Tibial artery (tissue), 4 donors: ENCODE measurements around the gene NTN4.
"Not testable (repeated sequence)": the region's sequence is repeated elsewhere in the genome, so short reads cannot be mapped to it uniquely, and the experiment has no call there.

Source experiments
- DNase-seq, 2 donors: peaks; one replicate each; pipeline ENCODE4 v3.0.0-alpha.2; 2019
- H3K27ac ChIP-seq, 2 donors: fragments of 200-600 bp; sonication (generic) in 1 of 2; 1 replicate in 1 of 2; 2 replicates in 1 of 2; pipeline ENCODE4 v1.5.1; 2018 to 2019; ENCODE audit warnings: mild to moderate bottlenecking in 1 of 2
- H3K27me3 ChIP-seq, 2 donors: fragments of 200-600 bp; sonication (generic) in 1 of 2; one replicate each; pipeline versions ENCODE4 v1.5.1 to v1.6.0; 2016 to 2019
- H3K36me3 ChIP-seq, 3 donors: fragments of 200-600 bp; sonication (generic) in 2 of 3; one replicate each; pipeline ENCODE4 v1.5.1; 2016 to 2019; ENCODE audit warnings: mild to moderate bottlenecking in 2 of 3
- H3K4me1 ChIP-seq, 4 donors: fragments of 200-600 bp; sonication (generic) in 2 of 4; 1 replicate in 3 of 4; 2 replicates in 1 of 4; pipeline ENCODE4 v1.5.1; 2016 to 2019
- H3K4me3 ChIP-seq, 2 donors: fragments of 200-600 bp; sonication (generic) in 1 of 2; 1 replicate in 1 of 2; 2 replicates in 1 of 2; pipeline ENCODE4 v1.5.1; 2018 to 2019; ENCODE audit warnings: mild to moderate bottlenecking in 2 of 2
- H3K9me3 ChIP-seq, 3 donors: fragments of 200-600 bp; sonication (generic) in 1 of 3; one replicate each; pipeline ENCODE4 v1.5.1; 2016 to 2019
- CTCF ChIP-seq, 2 experiments: fragments of 200-600 bp in 1 of 2; fragments of 450-650 bp in 1 of 2; IDR thresholded peaks; one replicate each; pipeline ENCODE4 v1.5.1; 2017 to 2019; ENCODE audit warnings: antibody characterized with exemption in 2 of 2, mild to moderate bottlenecking in 1 of 2, moderate library complexity in 1 of 2
- intact Hi-C: fragments of 100-400 bp; cut with DNase I; formaldehyde crosslinking; loops from one replicate; pipeline ENCODE4 v1.15.0; 2023; ENCODE audit warnings: low total_unique reads

The NTN4 gene

GRCh38 chr12:95678684-95679083, 111.9 kb downstream of the NTN4 start:
- H3K27ac ChIP-seq: no peak overlapping the region
- TF ChIP-seq CTCF (IDR thresholded peaks at IDR 0.05): no peak
- no peak for DNase-seq
- intact Hi-C loops: no loop called here
- no peaks in the 10 kb centered on the region for H3K27me3 ChIP-seq
- no peaks in the 10 kb centered on the region for H3K9me3 ChIP-seq
- peaks cover 0 to 9% (median 4%) of the 10 kb centered on the region in 4 donors for H3K4me1 ChIP-seq
- H3K36me3 ChIP-seq: peaks cover 16 to 31% (median 22%) of the 10 kb centered on the region in 3 donors
- H3K4me3 ChIP-seq: no peak overlapping the region

GRCh38 chr12:95677782-95678181, 112.8 kb downstream of the NTN4 start:
- DNase-seq, H3K4me3 ChIP-seq, intact Hi-C loops, H3K9me3 ChIP-seq, H3K4me1 ChIP-seq, H3K27me3 ChIP-seq, H3K27ac ChIP-seq: not testable (repeated sequence)
- peaks cover 20 to 31% (median 22%) of the 10 kb centered on the region in 3 donors for H3K36me3 ChIP-seq

- DNase-seq: no peak
- Histone ChIP-seq H3K9me3 (no peaks in the 10 kb centered on the region), H3K4me3 (no peak overlapping the region), H3K4me1 (peaks cover 0 to 9% (median 4%) of the 10 kb centered on the region in 4 donors), H3K36me3 (peaks cover 12 to 24% (median 18%) of the 10 kb centered on the region in 3 donors), H3K27ac (no peak overlapping the region), H3K27me3 (no peaks in the 10 kb centered on the region)
- no peak for TF ChIP-seq CTCF (IDR thresholded peaks at IDR 0.05)
- intact Hi-C loops: no loop called here
These were observed 115.9 kb downstream of the NTN4 start for GRCh38 chr12:95674631-95675030.

- Histone ChIP-seq H3K27me3 (no peaks in the 10 kb centered on the region), H3K4me3 (no peak overlapping the region), H3K36me3 (peaks cover 14 to 29% (median 18%) of the 10 kb centered on the region in 3 donors), H3K27ac (no peak overlapping the region), H3K9me3 (no peaks in the 10 kb centered on the region), H3K4me1 (peaks cover 0 to 9% (median 4%) of the 10 kb centered on the region in 4 donors)
- DNase-seq: no peak
- intact Hi-C loops: no loop called here
- TF ChIP-seq CTCF (IDR thresholded peaks at IDR 0.05): no peak
These were observed 116.4 kb downstream of the NTN4 start for GRCh38 chr12:95674163-95674562.

- Histone ChIP-seq H3K4me1 (peaks cover 0 to 9% (median 4%) of the 10 kb centered on the region in 4 donors), H3K9me3 (no peaks in the 10 kb centered on the region), H3K27me3 (no peaks in the 10 kb centered on the region), H3K27ac (no peak overlapping the region), H3K36me3 (peaks cover 10 to 30% (median 18%) of the 10 kb centered on the region in 3 donors), H3K4me3 (no peak overlapping the region)
- DNase-seq: no peak
- intact Hi-C loops: no loop called here
- TF ChIP-seq CTCF (IDR thresholded peaks at IDR 0.05): no peak
These were observed 117.0 kb downstream of the NTN4 start for GRCh38 chr12:95673576-95673975.

- H3K36me3 ChIP-seq: peaks cover 7 to 32% (median 18%) of the 10 kb centered on the region in 3 donors
These were observed 118.4 kb downstream of the NTN4 start for GRCh38 chr12:95672166-95672565.

More at GRCh38 chr12:95672166-95672565, 118.4 kb downstream of the NTN4 start:
- DNase-seq: no peak
- intact Hi-C loops: no loop called here
- Histone ChIP-seq H3K27me3 (no peaks in the 10 kb centered on the region), H3K4me3 (no peak overlapping the region), H3K27ac (no peak overlapping the region), H3K9me3 (no peaks in the 10 kb centered on the region), H3K4me1 (peaks cover 0 to 9% (median 4%) of the 10 kb centered on the region in 4 donors)
- TF ChIP-seq CTCF (IDR thresholded peaks at IDR 0.05): no peak
